Measurements from ENCODE around the gene ZNF492. TPM values are rescaled to one million over a fixed set of nuclear protein-coding genes. Genes with fewer than 3 reads are reported as not detected.
A peak's percentile ranks its signal among the peaks of the same experiment; 100 is the strongest.
"Not testable (repeated sequence)": the region's sequence is repeated elsewhere in the genome, so short reads cannot be mapped to it uniquely, and the experiment has no call there.

Gene ZNF492
- total RNA-seq (2014; rRNA removed; shearing (Covaris generic)) (not detected in 2 replicates), total RNA-seq (2022) (not detected in 2 replicates), Bru-seq, nascent RNA (not detected), BruChase-seq, experiment 1, labeled RNA remaining after a 6-hour chase (not detected), BruChase-seq, experiment 2, labeled RNA remaining after a 2-hour chase (percentile 6 among the genes with signal in this experiment)
- long read RNA-seq: 0 reads

DNA sequence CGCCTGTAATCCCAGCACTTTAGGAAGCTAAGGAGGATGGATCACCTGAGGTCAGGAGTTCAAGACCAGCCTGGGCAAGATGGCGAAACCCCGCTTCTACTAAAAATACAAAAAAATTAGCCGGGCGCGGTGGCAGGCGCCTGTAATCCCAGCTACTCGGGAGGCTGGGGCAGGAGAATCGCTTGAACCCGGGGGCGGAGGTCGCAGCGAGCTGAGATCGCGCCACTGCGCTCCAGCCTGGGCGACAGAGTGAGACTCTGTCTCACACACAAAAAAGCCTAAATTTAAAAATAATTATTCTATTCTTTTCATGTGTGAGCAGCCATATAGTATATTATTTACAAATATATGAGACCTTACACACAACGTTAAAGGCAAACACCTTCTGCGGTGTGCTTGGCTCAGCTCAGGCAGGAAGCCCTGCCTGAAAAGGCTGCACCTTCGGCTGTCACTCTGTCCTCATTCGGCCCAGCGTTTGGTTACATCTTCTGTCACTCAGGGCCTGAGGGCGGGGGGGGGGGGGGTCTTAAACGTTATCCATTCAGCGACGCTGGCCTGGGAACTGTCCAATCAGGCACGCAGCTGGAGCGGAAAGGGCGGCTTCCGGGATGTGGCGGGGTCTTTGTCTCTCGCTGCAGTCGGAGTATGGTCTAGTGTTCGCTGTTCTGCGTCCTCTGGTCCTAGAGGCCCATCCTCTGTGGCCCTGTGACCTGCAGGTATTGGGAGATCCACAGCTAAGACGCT is at the start of gene ZNF492:
ZNF492 (plus strand) TSS at position 619 of the 744 bp plus-strand sequence. CDS start 19,076 bp downstream, outside the sequence.
- intact Hi-C loops (cut with micrococcal nuclease; ENCODE audit: unreplicated experiment); H3K9me3 ChIP-seq (ENCODE audit: low read length); CTCF ChIA-PET (ENCODE audit: unreplicated experiment); H3K79me2 ChIP-seq (ENCODE audit: insufficient read depth, low read depth, low read length); BruUV-seq (replicated peaks); POLR2A ChIA-PET; H3K4me3 ChIP-seq (ENCODE audit: low read depth, low read length, poor library complexity, severe bottlenecking); H3K4me1 ChIP-seq (ENCODE audit: insufficient read depth, low read length, poor library complexity, severe bottlenecking); H3K4me2 ChIP-seq (ENCODE audit: low read length); H3K27ac ChIP-seq (ENCODE audit: low read depth, low read length, poor library complexity, severe bottlenecking); H3K9me2 ChIP-seq (ENCODE audit: insufficient read depth, low read length); H3K36me3 ChIP-seq (ENCODE audit: insufficient read depth, low read length); H2AFZ ChIP-seq (ENCODE audit: low read length); DNase-seq (ENCODE audit: low spot score); H4K20me1 ChIP-seq (ENCODE audit: insufficient read depth, low read length): not testable (repeated sequence)

DNA sequence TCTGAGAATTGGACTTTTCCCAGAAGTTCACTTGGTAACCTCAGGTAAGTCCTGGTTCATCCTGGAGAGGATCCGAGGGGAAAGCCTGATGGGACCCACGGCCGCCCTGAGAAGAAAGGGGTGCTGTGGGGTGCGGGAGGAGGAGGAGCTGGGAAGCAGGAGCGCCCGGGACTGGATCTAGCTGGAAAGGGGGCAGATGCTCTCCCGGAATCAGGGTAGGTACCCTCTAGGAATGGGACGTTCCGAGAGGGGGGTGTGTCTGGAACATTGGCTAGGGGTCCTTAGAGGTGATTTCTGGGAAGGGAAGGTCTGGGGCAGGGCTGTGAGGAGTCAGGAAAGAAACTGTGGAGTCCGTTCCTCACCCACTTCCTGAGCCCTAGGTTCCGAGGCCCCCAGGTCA is 38.7 kb upstream of the ZNF492 start:
- H3K9me2 ChIP-seq (ENCODE audit: insufficient read depth, low read length): no peaks in the 10 kb centered on the region
- no peaks in the 10 kb centered on the region for H4K20me1 ChIP-seq (ENCODE audit: insufficient read depth, low read length)
- no peaks in the 10 kb centered on the region for H3K36me3 ChIP-seq (ENCODE audit: insufficient read depth, low read length)
- CTCF ChIA-PET (ENCODE audit: unreplicated experiment): no interaction called here
- BruUV-seq (replicated peaks): no TSS peak
- H3K4me1 ChIP-seq (ENCODE audit: insufficient read depth, low read length, poor library complexity, severe bottlenecking): no peaks in the 10 kb centered on the region
- no peak overlapping the region for H3K4me3 ChIP-seq (ENCODE audit: low read depth, low read length, poor library complexity, severe bottlenecking)
- intact Hi-C loops (cut with micrococcal nuclease; ENCODE audit: unreplicated experiment): no loop called here
- no peaks in the 10 kb centered on the region for H3K9me3 ChIP-seq (ENCODE audit: low read length)
- no peak overlapping the region for H3K27ac ChIP-seq (ENCODE audit: low read depth, low read length, poor library complexity, severe bottlenecking)
- TF ChIP-seq, protein P1, sequence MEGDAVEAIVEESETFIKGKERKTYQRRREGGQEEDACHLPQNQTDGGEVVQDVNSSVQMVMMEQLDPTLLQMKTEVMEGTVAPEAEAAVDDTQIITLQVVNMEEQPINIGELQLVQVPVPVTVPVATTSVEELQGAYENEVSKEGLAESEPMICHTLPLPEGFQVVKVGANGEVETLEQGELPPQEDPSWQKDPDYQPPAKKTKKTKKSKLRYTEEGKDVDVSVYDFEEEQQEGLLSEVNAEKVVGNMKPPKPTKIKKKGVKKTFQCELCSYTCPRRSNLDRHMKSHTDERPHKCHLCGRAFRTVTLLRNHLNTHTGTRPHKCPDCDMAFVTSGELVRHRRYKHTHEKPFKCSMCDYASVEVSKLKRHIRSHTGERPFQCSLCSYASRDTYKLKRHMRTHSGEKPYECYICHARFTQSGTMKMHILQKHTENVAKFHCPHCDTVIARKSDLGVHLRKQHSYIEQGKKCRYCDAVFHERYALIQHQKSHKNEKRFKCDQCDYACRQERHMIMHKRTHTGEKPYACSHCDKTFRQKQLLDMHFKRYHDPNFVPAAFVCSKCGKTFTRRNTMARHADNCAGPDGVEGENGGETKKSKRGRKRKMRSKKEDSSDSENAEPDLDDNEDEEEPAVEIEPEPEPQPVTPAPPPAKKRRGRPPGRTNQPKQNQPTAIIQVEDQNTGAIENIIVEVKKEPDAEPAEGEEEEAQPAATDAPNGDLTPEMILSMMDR (conservative IDR thresholded peaks at IDR 0.05; ENCODE audit: low read length): no peak
- TF ChIP-seq EZH2phosphoT487 (IDR thresholded peaks at IDR 0.05; ENCODE audit: borderline replicate concordance, low read depth, low read length): no peak
- H2AFZ ChIP-seq (ENCODE audit: low read length): no peak overlapping the region
- no peaks in the 10 kb centered on the region for H3K79me2 ChIP-seq (ENCODE audit: insufficient read depth, low read depth, low read length)
- H3K4me2 ChIP-seq (ENCODE audit: low read length): no peak overlapping the region
- DNase-seq (ENCODE audit: low spot score): no peak
- POLR2A ChIA-PET: no interaction called here

DNA sequence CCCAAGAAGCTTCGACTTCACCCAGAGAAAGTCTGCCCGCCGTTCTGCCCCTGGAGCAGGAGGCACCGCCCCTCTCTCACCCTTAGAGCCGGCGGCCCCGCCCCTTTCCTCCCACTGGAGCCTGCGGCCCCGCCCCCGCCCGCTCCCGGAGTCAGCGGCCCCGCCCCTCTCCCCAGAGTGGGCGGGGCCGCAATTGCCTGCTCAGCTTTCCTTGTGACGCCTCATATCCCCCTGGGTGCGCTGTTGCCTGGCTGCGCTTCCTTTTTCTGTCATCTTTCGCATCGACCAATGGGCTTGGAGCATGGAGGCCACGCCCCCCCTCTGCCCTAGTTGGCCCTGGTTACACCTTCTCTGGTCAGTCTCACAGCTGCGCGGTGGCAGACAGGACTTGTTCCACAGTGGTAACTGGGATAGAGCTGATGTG is 38.2 kb upstream of the ZNF492 start:
- no peaks in the 10 kb centered on the region for H4K20me1 ChIP-seq (ENCODE audit: insufficient read depth, low read length)
- no peak overlapping the region for H3K4me3 ChIP-seq (ENCODE audit: low read depth, low read length, poor library complexity, severe bottlenecking)
- H3K4me2 ChIP-seq (ENCODE audit: low read length): no peak overlapping the region
- ChIA-PET CTCF (ENCODE audit: unreplicated experiment) (no interaction called here), POLR2A (no interaction called here)
- H3K9me2 ChIP-seq (ENCODE audit: insufficient read depth, low read length): no peaks in the 10 kb centered on the region
- TF ChIP-seq EZH2phosphoT487 (IDR thresholded peaks at IDR 0.05; ENCODE audit: borderline replicate concordance, low read depth, low read length): no peak
- TF ChIP-seq, protein P1 (conservative IDR thresholded peaks at IDR 0.05; ENCODE audit: low read length): no peak
- H3K4me1 ChIP-seq (ENCODE audit: insufficient read depth, low read length, poor library complexity, severe bottlenecking): no peaks in the 10 kb centered on the region
- BruUV-seq (replicated peaks): no TSS peak
- no peaks in the 10 kb centered on the region for H3K79me2 ChIP-seq (ENCODE audit: insufficient read depth, low read depth, low read length)
- intact Hi-C loops (cut with micrococcal nuclease; ENCODE audit: unreplicated experiment): no loop called here
- H3K9me3 ChIP-seq (ENCODE audit: low read length): no peaks in the 10 kb centered on the region
- H3K27ac ChIP-seq (ENCODE audit: low read depth, low read length, poor library complexity, severe bottlenecking): no peak overlapping the region
- H2AFZ ChIP-seq (ENCODE audit: low read length): no peak overlapping the region
- DNase-seq (ENCODE audit: low spot score): no peak
- H3K36me3 ChIP-seq (ENCODE audit: insufficient read depth, low read length): no peaks in the 10 kb centered on the region
